GM12865 (cell line): ENCODE data around the gene SCOC.

Source experiments
- DNase-seq: peaks from one replicate; pipeline ENCODE4 v3.0.0; 2010; ENCODE audit warnings: low read depth
- H3K4me3 ChIP-seq: 2 replicates; pipeline ENCODE4 v1.5.1; 2011; ENCODE audit warnings: mild to moderate bottlenecking, low read depth, low read length, control low read depth
- TF ChIP-seq, protein P1 (sequence below): IDR thresholded peaks from 2 replicates; pipeline ENCODE4 v1.5.1; 2011; ENCODE audit warnings: low read length, control low read depth, low read depth, inconsistent platforms; ENCODE audit not compliant: insufficient read depth; ENCODE audit errors: missing control alignments

The SCOC gene

DNA sequence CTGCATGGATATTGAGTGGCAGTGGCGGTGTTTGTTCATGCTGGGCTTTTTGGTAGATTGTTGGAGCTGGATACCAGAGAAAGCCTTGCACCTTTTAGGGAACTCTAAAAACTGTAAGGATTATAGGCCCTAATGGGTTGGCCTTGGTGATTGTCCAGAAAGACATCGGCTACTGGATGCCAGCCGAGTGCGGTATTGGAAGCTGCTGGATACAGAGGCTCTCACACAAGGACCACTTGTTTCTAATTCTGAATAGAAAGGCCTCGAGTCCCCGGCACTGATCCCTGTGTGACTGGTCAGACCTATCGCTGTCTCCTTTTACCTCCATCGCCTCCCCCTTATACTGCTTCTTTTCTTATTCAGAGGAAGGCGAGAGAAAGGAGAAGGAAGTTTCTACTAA is 27.3 kb upstream of the SCOC start:
- no peak for DNase-seq
- TF ChIP-seq, protein P1, sequence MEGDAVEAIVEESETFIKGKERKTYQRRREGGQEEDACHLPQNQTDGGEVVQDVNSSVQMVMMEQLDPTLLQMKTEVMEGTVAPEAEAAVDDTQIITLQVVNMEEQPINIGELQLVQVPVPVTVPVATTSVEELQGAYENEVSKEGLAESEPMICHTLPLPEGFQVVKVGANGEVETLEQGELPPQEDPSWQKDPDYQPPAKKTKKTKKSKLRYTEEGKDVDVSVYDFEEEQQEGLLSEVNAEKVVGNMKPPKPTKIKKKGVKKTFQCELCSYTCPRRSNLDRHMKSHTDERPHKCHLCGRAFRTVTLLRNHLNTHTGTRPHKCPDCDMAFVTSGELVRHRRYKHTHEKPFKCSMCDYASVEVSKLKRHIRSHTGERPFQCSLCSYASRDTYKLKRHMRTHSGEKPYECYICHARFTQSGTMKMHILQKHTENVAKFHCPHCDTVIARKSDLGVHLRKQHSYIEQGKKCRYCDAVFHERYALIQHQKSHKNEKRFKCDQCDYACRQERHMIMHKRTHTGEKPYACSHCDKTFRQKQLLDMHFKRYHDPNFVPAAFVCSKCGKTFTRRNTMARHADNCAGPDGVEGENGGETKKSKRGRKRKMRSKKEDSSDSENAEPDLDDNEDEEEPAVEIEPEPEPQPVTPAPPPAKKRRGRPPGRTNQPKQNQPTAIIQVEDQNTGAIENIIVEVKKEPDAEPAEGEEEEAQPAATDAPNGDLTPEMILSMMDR: no peak
- no peak overlapping the region for H3K4me3 ChIP-seq

DNA sequence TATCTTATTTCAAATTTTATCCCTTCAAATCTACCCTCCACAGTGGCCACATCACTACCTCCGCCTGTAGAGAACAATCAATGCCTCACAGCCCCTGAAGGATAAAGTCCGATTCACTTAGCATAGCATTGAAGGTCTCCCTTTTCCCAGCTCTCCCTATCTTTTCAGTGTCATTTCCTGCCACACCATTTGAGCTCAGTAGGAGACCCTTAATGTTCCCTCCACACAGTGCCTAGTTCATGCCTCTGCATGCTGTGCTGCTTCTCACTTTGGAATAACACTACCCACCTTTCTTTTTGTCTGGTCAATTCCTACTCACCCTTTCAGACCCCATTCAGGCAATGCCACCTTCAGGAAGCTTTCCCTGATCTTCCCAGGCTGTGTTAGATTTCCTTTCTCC is 23.6 kb upstream of the SCOC start:
- TF ChIP-seq, protein P1: no peak
- no peak for DNase-seq

DNA sequence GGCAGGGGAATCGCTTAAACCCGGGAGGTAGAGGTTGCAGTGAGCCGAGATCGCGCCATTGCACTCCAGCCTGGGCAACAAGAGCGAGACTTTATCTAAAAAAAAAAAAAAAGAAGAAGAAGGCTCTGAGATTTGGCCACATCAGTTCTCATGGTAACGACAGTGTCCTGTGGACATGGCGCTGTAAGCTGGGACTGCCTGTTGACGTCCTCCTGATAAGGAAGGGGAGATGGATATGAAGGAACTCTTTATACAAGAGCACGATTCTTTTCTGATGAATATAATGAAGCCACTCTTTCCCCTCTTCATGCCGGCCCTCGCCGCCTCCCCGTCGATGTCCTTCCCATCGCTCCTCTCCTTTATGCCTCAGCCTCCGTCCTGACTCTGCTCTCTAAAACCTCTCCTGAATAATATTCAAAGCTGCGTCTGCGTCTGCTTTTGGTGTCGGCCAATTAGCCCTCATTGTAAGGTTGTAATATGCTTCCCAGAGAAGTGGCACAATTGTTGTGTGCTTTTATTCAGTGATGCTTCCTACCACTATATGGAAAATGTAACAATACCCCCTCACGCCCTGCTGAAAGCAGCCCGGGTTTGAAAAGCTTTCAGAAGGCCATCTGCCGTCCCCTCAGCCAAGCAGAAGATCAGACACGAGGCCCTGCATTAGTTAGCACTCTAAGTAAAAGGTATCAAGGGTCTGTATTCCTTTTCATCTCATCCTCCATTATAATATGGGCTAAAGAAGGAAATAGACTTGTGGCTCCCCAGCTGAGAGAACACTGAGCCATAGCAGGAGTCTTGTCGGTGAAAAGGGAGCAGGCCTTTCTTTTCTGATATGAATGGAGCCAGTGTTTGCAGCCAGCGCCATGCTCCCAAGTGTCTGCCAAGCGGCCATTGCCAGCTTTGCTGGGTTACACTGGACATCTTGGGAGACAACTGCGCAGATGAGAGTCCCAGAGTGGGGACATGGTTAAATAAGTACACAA is 22.1 kb upstream of the SCOC start:
- H3K4me3 ChIP-seq: no peak overlapping the region
- no peak for DNase-seq

More for the DNA sequence above, 23.6 kb upstream of the SCOC start:
- H3K4me3 ChIP-seq: no peak overlapping the region

DNA sequence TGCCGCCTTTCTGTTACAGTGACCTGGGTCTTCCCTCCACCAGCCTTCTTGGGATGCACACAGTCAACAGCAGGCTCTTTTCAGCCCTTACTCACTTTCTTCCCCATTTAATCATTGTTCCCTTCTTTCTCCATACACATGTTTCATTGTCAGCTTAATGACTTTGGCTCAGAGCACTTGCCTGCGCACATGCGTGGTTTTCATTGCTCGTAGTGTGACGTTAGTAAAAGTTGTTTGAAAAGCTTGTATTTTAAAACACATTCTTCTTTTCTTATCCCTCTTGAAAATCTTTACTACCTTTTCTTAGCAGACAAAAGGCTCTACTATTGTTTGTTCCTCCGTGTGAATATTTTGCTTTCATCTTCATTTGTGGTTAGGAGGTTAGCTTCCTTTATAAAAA is 19.7 kb upstream of the SCOC start:
- no peak overlapping the region for H3K4me3 ChIP-seq
- TF ChIP-seq, protein P1: no peak
- DNase-seq: no peak

More for the DNA sequence above, 22.1 kb upstream of the SCOC start:
- TF ChIP-seq, protein P1: no peak

DNA sequence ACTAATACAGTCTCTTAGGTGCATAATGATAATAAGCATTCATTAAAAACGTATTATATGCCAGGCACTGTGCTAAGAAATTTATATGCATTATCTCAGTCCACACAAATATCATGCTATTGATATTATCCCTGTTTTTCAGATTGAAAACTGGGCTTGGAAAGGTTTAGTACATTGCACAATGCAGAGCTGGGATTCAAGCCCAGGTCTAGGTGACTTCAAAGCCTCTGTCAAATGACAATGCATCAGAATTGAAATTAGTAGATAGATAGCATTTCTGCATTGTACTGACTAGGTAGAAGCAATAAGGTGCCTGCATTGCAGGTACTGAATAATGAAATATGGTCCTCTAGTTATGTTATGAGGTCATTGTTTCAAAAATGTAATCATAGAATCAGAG is 18.2 kb upstream of the SCOC start:
- TF ChIP-seq, protein P1: no peak
- no peak overlapping the region for H3K4me3 ChIP-seq
- DNase-seq: no peak

DNA sequence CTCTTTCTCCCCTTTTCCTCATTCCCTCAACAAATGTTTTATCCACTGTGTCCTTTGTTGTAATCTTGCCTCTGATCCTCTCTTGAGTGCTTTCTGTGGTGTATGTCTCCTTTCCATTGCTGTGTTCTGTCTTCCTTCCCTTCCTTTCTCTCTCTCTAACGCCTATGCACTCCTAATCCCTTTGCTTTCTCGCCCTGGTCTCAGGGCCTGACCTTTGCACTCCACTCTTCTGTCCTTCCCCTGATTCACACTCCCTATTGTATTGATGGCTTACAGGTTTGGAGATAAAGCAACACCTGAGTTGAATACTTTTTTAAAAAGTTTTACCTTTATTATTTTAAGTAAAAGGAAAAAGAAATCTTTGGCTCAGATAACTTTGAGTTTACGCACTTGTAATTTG is 15.6 kb upstream of the SCOC start:
- no peak for DNase-seq
- H3K4me3 ChIP-seq: no peak overlapping the region
- TF ChIP-seq, protein P1: no peak
